T-cell (primary cell): ENCODE measurements around the gene TAS2R42. TPM values are rescaled to one million over a fixed set of nuclear protein-coding genes. Genes with fewer than 3 reads are reported as not detected.

ENCODE experiments used
- ATAC-seq, 4 experiments: fragments of 200-7000 bp in 3 of 4; fragments of 150-1000 bp in 1 of 4; cut with Tn5 transposase; replicated peaks in 1 of 4; 1 replicate in 3 of 4; 2 replicates in 1 of 4; pipeline ENCODE4 v1.10.0; 2021; ENCODE audit warnings: moderate library complexity in 3 of 4, mild to moderate bottlenecking in 2 of 4, moderate number of reproducible peaks in 1 of 4
- CTCF ChIA-PET, 2 donors: fragments of 300-600 bp; sonication (Branson Sonifier 250); formaldehyde crosslinking; loops; one replicate each; lab custom pipeline; 2022; ENCODE audit warnings: antibody characterized with exemption in 2 of 2; lab: Charles Lee
- POLR2A ChIA-PET, 2 donors: fragments of 300-600 bp; sonication (Branson Sonifier 250); formaldehyde crosslinking; loops; one replicate each; lab custom pipeline; 2022; ENCODE audit warnings: antibody characterized with exemption in 2 of 2; lab: Charles Lee
- DNase-seq, 35 experiments: peaks; one replicate each; pipeline versions ENCODE4 v3.0.0 to v3.0.0-alpha.2; 2013 to 2023
- H3K27ac ChIP-seq: one replicate; pipeline ENCODE4 v1.5.1; 2013; ENCODE audit warnings: low read length
- H3K27me3 ChIP-seq, 2 experiments: replicated peaks in 1 of 2; 1 replicate in 1 of 2; 2 replicates in 1 of 2; pipeline versions ENCODE4 v1.6.1 to v1.7.0; 2013; ENCODE audit warnings: low read length in 1 of 2, mixed read lengths in 1 of 2; ENCODE audit not compliant: control insufficient read depth in 2 of 2, insufficient read depth in 2 of 2; ENCODE audit errors: extremely low read depth in 1 of 2
- H3K36me3 ChIP-seq, 2 donors: 1 replicate in 1 of 2; 2 replicates in 1 of 2; pipeline versions ENCODE4 v1.6.1 to v1.7.0; 2013; ENCODE audit warnings: low read length in 1 of 2; ENCODE audit not compliant: control insufficient read depth in 2 of 2, insufficient read depth in 1 of 2; ENCODE audit errors: extremely low read depth in 1 of 2
- H3K4me1 ChIP-seq, 2 experiments: 1 replicate in 1 of 2; 2 replicates in 1 of 2; pipeline versions ENCODE4 v1.6.1 to v1.7.0; 2013; ENCODE audit warnings: low read length in 2 of 2, mixed read lengths in 1 of 2; ENCODE audit not compliant: insufficient read depth in 2 of 2, control insufficient read depth in 1 of 2; ENCODE audit errors: extremely low read depth in 1 of 2
- H3K4me3 ChIP-seq, 2 donors: 1 replicate in 1 of 2; 2 replicates in 1 of 2; pipeline versions ENCODE4 v1.5.1 to v1.7.0; 2013; ENCODE audit warnings: mild to moderate bottlenecking in 2 of 2, low read length in 1 of 2, moderate library complexity in 1 of 2; ENCODE audit not compliant: control insufficient read depth in 1 of 2; ENCODE audit errors: extremely low read depth in 1 of 2
- H3K9me3 ChIP-seq: 2 replicates; pipeline ENCODE4 v1.7.0; 2013
- H3K27ac Mint-ChIP-seq, 2 donors: one replicate each; pipeline ENCODE4 v1.8.0; 2020 to 2021; ENCODE audit warnings: mild to moderate bottlenecking in 2 of 2, mixed read lengths in 2 of 2
- H3K27me3 Mint-ChIP-seq, 2 donors: one replicate each; pipeline ENCODE4 v1.8.0; 2021 to 2022; ENCODE audit warnings: mixed read lengths in 2 of 2
- H3K36me3 Mint-ChIP-seq: one replicate; pipeline ENCODE4 v1.8.0; 2021; ENCODE audit warnings: mixed read lengths
- H3K4me1 Mint-ChIP-seq, 3 donors: one replicate each; pipeline ENCODE4 v1.8.0; 2020 to 2022; ENCODE audit warnings: mixed read lengths in 3 of 3, mild to moderate bottlenecking in 1 of 3
- H3K4me3 Mint-ChIP-seq, 3 donors: one replicate each; pipeline ENCODE4 v1.8.0; 2020 to 2022; ENCODE audit warnings: mild to moderate bottlenecking in 3 of 3, mixed read lengths in 3 of 3, moderate library complexity in 3 of 3
- H3K9me3 Mint-ChIP-seq, 3 donors: one replicate each; pipeline ENCODE4 v1.8.0; 2020 to 2022; ENCODE audit warnings: mixed read lengths in 3 of 3
- WGBS: methylation state at CpG from one replicate; pipeline ENCODE4 v1.1.5; 2013; ENCODE audit warnings: missing lambda C conversion rate; ENCODE audit not compliant: insufficient coverage; 5-methylcytosine and 5-hydroxymethylcytosine counted together
- total RNA-seq, 35 experiments: library from RNA in 6 of 35; stranded (reverse) in 6 of 35; fragments of 120-200 nt in 1 of 35; gene quantifications; one replicate each; pipeline versions ENCODE4 v1.2.1 to v1.2.4 and lab custom pipeline; 2013 to 2026

TAS2R42 gene
- total RNA-seq, 5 donors from 2014 or later (not counting 1 experiment from before 2014, with no cell fraction given), result not detected

DNA sequence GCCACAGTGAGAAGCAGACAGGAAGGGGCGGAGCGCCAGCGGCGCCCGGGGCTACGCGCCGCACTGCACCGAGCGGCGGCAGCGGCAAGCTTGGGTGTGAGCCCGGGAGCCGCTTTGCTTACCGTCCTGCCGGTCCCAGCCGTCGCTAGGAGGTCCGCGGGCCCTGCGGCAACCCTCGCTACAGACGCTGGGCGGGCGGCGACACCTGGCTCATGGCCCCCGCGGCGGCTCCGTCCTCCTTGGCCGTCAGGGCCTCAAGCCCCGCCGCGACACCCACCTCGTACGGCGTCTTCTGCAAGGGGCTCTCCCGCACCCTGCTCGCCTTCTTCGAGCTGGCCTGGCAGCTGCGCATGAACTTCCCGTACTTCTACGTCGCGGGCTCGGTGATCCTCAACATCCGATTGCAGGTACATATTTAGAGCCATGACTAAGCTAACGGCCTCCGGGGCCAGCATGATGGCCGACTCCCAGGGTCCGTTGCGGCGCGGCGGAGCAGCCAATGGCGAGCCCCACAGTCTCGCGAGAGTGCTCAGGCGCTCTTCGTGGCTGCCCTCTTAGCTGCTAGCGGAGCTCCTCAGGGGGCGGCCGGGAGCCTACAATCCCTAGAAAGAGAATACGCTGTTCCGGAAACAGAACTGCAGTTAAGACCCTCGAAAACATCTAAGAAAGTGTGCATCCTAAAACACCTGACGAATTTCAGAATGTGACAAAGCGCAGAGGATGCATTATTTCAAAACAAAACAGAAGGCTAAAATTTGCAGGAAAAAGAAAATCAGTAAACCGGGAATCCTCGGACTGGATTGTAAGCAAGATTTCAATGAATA lies 15.4 kb downstream of the TAS2R42 start, which contains the start of gene SMIM10L1:
Gene SMIM10L1 (plus strand): TSS at position 50 of the 824 bp plus-strand sequence. CDS start 163 bp downstream, at position 213.
- H3K36me3 ChIP-seq, result peaks cover 0 to 8% of the 10 kb centered on the region in 2 donors
- Mint-ChIP-seq H3K36me3 (peaks cover 37% of the 10 kb centered on the region), H3K27ac (peak within 1 kb of the TSS; percentile 97 to 99), H3K27me3 (no peaks in the 10 kb centered on the region), H3K9me3 (peaks cover 0 to 3% (median 0%) of the 10 kb centered on the region in 3 donors), H3K4me3 (peak within 1 kb of the TSS; percentile 96 to 99 (median 99)), H3K4me1 (peaks cover 71 to 78% (median 71%) of the 10 kb centered on the region in 3 donors)
- WGBS, result under 1% methylated on average over 66 of the region's 70 CpGs
- DNase-seq (peak; percentile 70 to 93 (median 85)), ATAC-seq (peak; percentile 94 to 98 (median 96))
- CTCF ChIA-PET, result interaction anchor here (0.9 to 1.6 kb wide), 8 partner anchors 10 to 1637 kb away, joined by 3 to 8 read pairs (median 4); no protein-coding TSS in a partner anchor
- peak within 1 kb of the TSS; percentile 73 for H3K27ac ChIP-seq
- peak within 1 kb of the TSS; percentile 62 to 90 for H3K4me3 ChIP-seq
- peaks cover 13 to 22% of the 10 kb centered on the region in 2 experiments for H3K4me1 ChIP-seq
- no peaks in the 10 kb centered on the region for H3K9me3 ChIP-seq
- H3K27me3 ChIP-seq, result no peaks in the 10 kb centered on the region
- POLR2A ChIA-PET, result interaction anchor here (0.5 to 1.8 kb wide), 8 partner anchors 15 to 1565 kb away, joined by 3 to 5 read pairs (median 4); no protein-coding TSS in a partner anchor

DNA sequence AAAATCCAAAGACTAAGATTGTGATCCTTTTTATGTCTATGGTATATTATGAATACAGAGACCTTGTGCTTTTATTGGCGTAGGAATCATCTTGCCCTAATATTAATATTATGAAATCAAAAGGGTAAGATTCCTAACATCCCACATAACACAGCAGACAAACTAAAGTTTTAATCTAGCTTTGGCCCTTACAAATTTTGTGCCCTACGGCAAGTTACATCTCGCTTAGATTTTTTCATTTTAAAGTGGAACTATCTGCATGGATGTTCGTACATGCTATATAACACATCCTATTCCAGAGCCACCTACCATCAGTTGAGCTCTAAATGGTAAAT lies 16.0 kb downstream of the TAS2R42 start:
- WGBS, result no CpG with 5 or more reads among the region's 4 CpGs
- H3K27me3 ChIP-seq, result no peaks in the 10 kb centered on the region
- peak overlapping the region; percentile 62 to 90 for H3K4me3 ChIP-seq
- Mint-ChIP-seq H3K27ac (peak overlapping the region; percentile 79 to 99), H3K4me1 (peaks cover 77 to 80% (median 77%) of the 10 kb centered on the region in 3 donors), H3K27me3 (no peaks in the 10 kb centered on the region), H3K9me3 (peaks cover 0 to 3% (median 0%) of the 10 kb centered on the region in 3 donors), H3K36me3 (peaks cover 36% of the 10 kb centered on the region), H3K4me3 (peak overlapping the region; percentile 96 to 99 (median 99))
- DNase-seq, result no peak
- no peaks in the 10 kb centered on the region for H3K9me3 ChIP-seq
- ATAC-seq, result no peak
- peaks cover 0 to 14% of the 10 kb centered on the region in 2 donors for H3K36me3 ChIP-seq
- peaks cover 13 to 22% of the 10 kb centered on the region in 2 experiments for H3K4me1 ChIP-seq
- H3K27ac ChIP-seq, result peak overlapping the region; percentile 73
- ChIA-PET CTCF (interaction anchor here in 1 of 2 donors (0.9 to 1.6 kb wide), 6 partner anchors 29 to 1638 kb away, joined by 3 to 8 read pairs (median 4); no protein-coding TSS in a partner anchor), POLR2A (interaction anchor here (0.6 to 1.8 kb wide), 5 partner anchors 17 to 1566 kb away, joined by 3 to 5 read pairs (median 4); no protein-coding TSS in a partner anchor)

DNA sequence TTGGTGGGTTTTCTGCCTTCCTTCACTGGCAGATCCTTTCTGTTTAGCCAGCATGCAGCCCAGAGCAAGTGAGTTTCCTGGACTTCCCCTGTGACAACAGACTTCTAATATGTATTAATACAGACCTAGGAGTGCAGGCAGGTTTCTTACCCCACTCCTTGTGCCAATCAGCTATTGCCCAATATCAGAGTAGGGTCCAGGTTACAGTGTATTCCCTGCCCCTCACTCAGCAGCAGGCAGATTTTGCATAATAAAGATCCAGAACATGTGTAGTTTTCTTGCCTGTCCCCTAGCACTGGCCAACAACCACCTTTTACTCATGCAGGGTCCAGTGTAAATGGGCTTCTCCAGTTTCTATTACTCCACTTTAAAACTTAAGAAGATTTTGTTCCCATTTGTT lies 20.4 kb downstream of the TAS2R42 start:
- H3K4me3 ChIP-seq, result no peak overlapping the region
- ATAC-seq, result no peak
- Mint-ChIP-seq H3K4me3 (no peak overlapping the region), H3K9me3 (peaks cover 0 to 3% (median 0%) of the 10 kb centered on the region in 3 donors), H3K36me3 (peaks cover 60% of the 10 kb centered on the region), H3K27me3 (no peaks in the 10 kb centered on the region), H3K27ac (no peak overlapping the region), H3K4me1 (peaks cover 83 to 86% (median 84%) of the 10 kb centered on the region in 3 donors)
- DNase-seq, result no peak
- H3K27ac ChIP-seq, result no peak overlapping the region
- H3K4me1 ChIP-seq, result peaks cover 9 to 16% of the 10 kb centered on the region in 2 experiments
- POLR2A ChIA-PET, result no interaction called here
- CTCF ChIA-PET, result no interaction called here
- H3K27me3 ChIP-seq, result no peaks in the 10 kb centered on the region
- H3K36me3 ChIP-seq, result peaks cover 0 to 17% of the 10 kb centered on the region in 2 donors
- H3K9me3 ChIP-seq, result no peaks in the 10 kb centered on the region

DNA sequence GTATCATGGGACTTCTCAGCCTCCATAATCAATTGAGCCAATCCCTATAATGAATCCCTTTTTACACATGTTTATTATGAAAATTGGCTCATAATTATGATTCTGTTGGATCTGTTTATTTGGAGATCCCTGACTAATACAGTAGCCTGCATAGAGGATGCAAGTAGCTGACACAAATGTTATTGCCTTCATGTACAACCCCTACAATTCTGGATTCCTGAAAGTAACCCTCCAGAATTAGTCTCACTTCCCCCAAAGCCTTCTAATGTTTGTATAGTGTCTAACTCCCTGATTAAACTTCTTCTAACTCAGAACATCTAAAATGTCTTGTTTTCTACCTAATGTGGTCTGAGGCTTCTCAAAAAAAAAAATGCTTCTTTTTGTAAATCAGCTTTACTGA lies 22.4 kb downstream of the TAS2R42 start:
- DNase-seq (no peak), ATAC-seq (no peak)
- H3K9me3 ChIP-seq, result no peaks in the 10 kb centered on the region
- no peak overlapping the region for H3K27ac ChIP-seq
- no peak overlapping the region for H3K4me3 ChIP-seq
- H3K27me3 ChIP-seq, result no peaks in the 10 kb centered on the region
- peaks cover 0 to 17% of the 10 kb centered on the region in 2 donors for H3K36me3 ChIP-seq
- no peaks in the 10 kb centered on the region for H3K27me3 Mint-ChIP-seq
- peaks cover 83 to 86% (median 84%) of the 10 kb centered on the region in 3 donors for H3K4me1 Mint-ChIP-seq
- peaks cover 0 to 6% of the 10 kb centered on the region in 2 experiments for H3K4me1 ChIP-seq
- peaks cover 70% of the 10 kb centered on the region for H3K36me3 Mint-ChIP-seq
- POLR2A ChIA-PET, result no interaction called here
- no peak overlapping the region for H3K4me3 Mint-ChIP-seq
- CTCF ChIA-PET, result no interaction called here
- H3K9me3 Mint-ChIP-seq, result no peaks in the 10 kb centered on the region
- no peak overlapping the region for H3K27ac Mint-ChIP-seq

DNA sequence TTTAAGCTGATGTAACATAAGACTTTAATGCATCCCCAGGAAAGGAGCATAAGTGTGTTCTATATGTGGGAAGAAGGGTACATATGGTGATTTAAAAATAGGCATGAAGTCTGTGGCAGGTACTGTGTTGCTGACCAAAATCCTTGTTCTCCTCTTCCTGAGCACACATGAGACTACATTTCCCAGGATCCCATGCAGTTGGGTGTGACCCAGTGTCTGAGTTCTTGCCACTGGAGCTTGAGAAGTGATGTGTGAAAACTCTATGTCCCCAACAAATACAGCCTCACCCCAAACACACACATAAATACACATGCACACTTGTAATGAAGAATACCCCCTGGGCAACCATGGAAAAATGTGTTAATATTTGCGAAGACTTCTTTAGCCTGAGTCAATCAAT lies 24.2 kb downstream of the TAS2R42 start:
- Histone ChIP-seq H3K9me3 (no peaks in the 10 kb centered on the region), H3K36me3 (peaks cover 0 to 13% of the 10 kb centered on the region in 2 donors), H3K27ac (no peak overlapping the region), H3K27me3 (no peaks in the 10 kb centered on the region), H3K4me3 (no peak overlapping the region), H3K4me1 (peaks cover 0 to 2% of the 10 kb centered on the region in 2 experiments)
- no peaks in the 10 kb centered on the region for H3K27me3 Mint-ChIP-seq
- no CpG with 5 or more reads among the region's 1 CpG for WGBS
- CTCF ChIA-PET, result no interaction called here
- H3K4me3 Mint-ChIP-seq, result no peak overlapping the region
- peaks cover 70% of the 10 kb centered on the region for H3K36me3 Mint-ChIP-seq
- POLR2A ChIA-PET, result interaction anchor here in 1 of 2 donors (0.5 kb wide), 1 partner anchor 16 kb away, joined by 3 read pairs; no protein-coding TSS in a partner anchor
- no peaks in the 10 kb centered on the region for H3K9me3 Mint-ChIP-seq
- ATAC-seq (peak in 1 of 4 experiments; percentile 23), DNase-seq (no peak)
- no peak overlapping the region for H3K27ac Mint-ChIP-seq
- peaks cover 77 to 84% (median 78%) of the 10 kb centered on the region in 3 donors for H3K4me1 Mint-ChIP-seq

DNA sequence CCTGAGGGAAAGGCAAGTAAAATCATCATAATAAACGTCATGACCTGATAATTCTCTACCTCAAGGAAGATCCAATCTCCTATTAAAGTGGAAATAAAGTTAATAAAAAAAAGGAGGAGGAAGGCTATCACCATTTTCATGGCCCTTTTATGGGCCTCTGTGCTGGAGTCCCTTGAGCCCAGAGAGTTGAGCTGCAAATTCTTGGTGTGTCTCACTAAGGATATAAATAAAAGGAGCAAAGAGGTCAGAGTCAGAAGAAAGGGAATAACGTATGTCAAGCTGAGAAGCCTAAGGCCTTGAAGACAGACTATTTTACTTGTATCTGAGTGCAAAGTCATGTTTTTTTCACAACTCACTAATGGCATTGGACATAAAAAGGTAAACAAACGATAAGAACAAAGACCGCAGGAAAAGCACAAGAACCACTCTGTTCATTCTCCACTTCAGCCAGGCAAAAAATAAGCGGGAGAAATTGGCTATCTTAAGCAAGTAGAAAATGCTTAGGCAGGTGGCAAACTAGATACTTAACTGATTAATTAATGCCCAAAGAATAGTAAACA lies 27.8 kb downstream of the TAS2R42 start:
- Mint-ChIP-seq H3K27me3 (no peaks in the 10 kb centered on the region), H3K36me3 (peaks cover 70% of the 10 kb centered on the region), H3K4me1 (peaks cover 54 to 62% (median 58%) of the 10 kb centered on the region in 3 donors), H3K4me3 (no peak overlapping the region), H3K9me3 (peaks cover 0 to 8% (median 3%) of the 10 kb centered on the region in 3 donors), H3K27ac (no peak overlapping the region)
- ChIA-PET POLR2A (interaction anchor here in 1 of 2 donors (0.6 kb wide), 1 partner anchor 126 kb away, joined by 3 read pairs; no protein-coding TSS in a partner anchor), CTCF (no interaction called here)
- ATAC-seq (no peak), DNase-seq (no peak)
- H3K4me3 ChIP-seq, result no peak overlapping the region
- H3K27me3 ChIP-seq, result no peaks in the 10 kb centered on the region
- no peaks in the 10 kb centered on the region for H3K9me3 ChIP-seq
- H3K4me1 ChIP-seq, result no peaks in the 10 kb centered on the region
- 100% methylated on average over 1 of the region's 5 CpGs for WGBS
- no peak overlapping the region for H3K27ac ChIP-seq
- peaks cover 0 to 3% of the 10 kb centered on the region in 2 donors for H3K36me3 ChIP-seq
